ENCODE data around the gene NF2.
A peak's percentile ranks its signal among the peaks of the same experiment; 100 is the strongest.

The NF2 gene

GRCh38 chr22:29615705-29616327, 12.4 kb downstream of the NF2 start:
- H3K4me3 ChIP-seq (ENCODE audit: low read depth, low read length) = no peak overlapping the region
- TF ChIP-seq CTCF (IDR thresholded peaks at IDR 0.05; ENCODE audit: low read depth, low read length, missing control alignments) = no peak
- DNase-seq (ENCODE audit: low read depth) = no peak

GRCh38 chr22:29617922-29618629, 14.6 kb downstream of the NF2 start:
- H3K4me3 ChIP-seq (ENCODE audit: low read depth, low read length) = no peak overlapping the region
- TF ChIP-seq CTCF (IDR thresholded peaks at IDR 0.05; ENCODE audit: low read depth, low read length, missing control alignments) = no peak
- no peak for DNase-seq (ENCODE audit: low read depth)

GRCh38 chr22:29621761-29622526, 18.5 kb downstream of the NF2 start:
- H3K4me3 ChIP-seq (ENCODE audit: low read depth, low read length) = no peak overlapping the region
- DNase-seq (ENCODE audit: low read depth) = no peak
- TF ChIP-seq CTCF (IDR thresholded peaks at IDR 0.05; ENCODE audit: low read depth, low read length, missing control alignments) = no peak

GRCh38 chr22:29623059-29623458, 19.6 kb downstream of the NF2 start:
- H3K4me3 ChIP-seq (ENCODE audit: low read depth, low read length) = no peak overlapping the region
- no peak for DNase-seq (ENCODE audit: low read depth)
- TF ChIP-seq CTCF (IDR thresholded peaks at IDR 0.05; ENCODE audit: low read depth, low read length, missing control alignments) = no peak

- H3K4me3 ChIP-seq (ENCODE audit: low read depth, low read length) = no peak overlapping the region
- no peak for DNase-seq (ENCODE audit: low read depth)
- TF ChIP-seq CTCF (IDR thresholded peaks at IDR 0.05; ENCODE audit: low read depth, low read length, missing control alignments) = no peak
Measured at GRCh38 chr22:29623553-29624169, 20.2 kb downstream of the NF2 start.

GRCh38 chr22:29625090-29625825, 21.8 kb downstream of the NF2 start:
- peak; percentile 91 for TF ChIP-seq CTCF (IDR thresholded peaks at IDR 0.05; ENCODE audit: low read depth, low read length, missing control alignments)
- no peak for DNase-seq (ENCODE audit: low read depth)
- no peak overlapping the region for H3K4me3 ChIP-seq (ENCODE audit: low read depth, low read length)

Measured in GM12864 (cell line).